ENCODE measurements around the gene RTP3.

RTP3 gene

GRCh38 chr3:46454606-46455005 lies 43.2 kb upstream of the RTP3 start:
- Mint-ChIP-seq H3K9me3 (peaks cover 3% of the 10 kb centered on the region), H3K36me3 (ENCODE audit: low read depth) (no peaks in the 10 kb centered on the region), H3K27me3 (ENCODE audit: low read depth) (peaks cover 25% of the 10 kb centered on the region)

GRCh38 chr3:46455231-46456115 lies 42.3 kb upstream of the RTP3 start:
- Mint-ChIP-seq H3K4me1 (peaks cover 5% of the 10 kb centered on the region), H3K4me3 (no peak overlapping the region), H3K27ac (no peak overlapping the region), H3K27me3 (ENCODE audit: low read depth) (peaks cover 33% of the 10 kb centered on the region), H3K36me3 (ENCODE audit: low read depth) (no peaks in the 10 kb centered on the region), H3K9me3 (peaks cover 4% of the 10 kb centered on the region)
- no peak for TF ChIP-seq CTCF (IDR thresholded peaks at IDR 0.05; ENCODE audit: unreplicated experiment in 3 of 3)

More at GRCh38 chr3:46454606-46455005, 43.2 kb upstream of the RTP3 start:
- no peak overlapping the region for H3K4me3 Mint-ChIP-seq
- no peak overlapping the region for H3K27ac Mint-ChIP-seq
- TF ChIP-seq CTCF (IDR thresholded peaks at IDR 0.05; ENCODE audit: unreplicated experiment in 3 of 3) = no peak
- H3K4me1 Mint-ChIP-seq = peaks cover 5% of the 10 kb centered on the region

GRCh38 chr3:46456118-46456517 lies 41.7 kb upstream of the RTP3 start:
- Mint-ChIP-seq H3K27me3 (ENCODE audit: low read depth) (peaks cover 38% of the 10 kb centered on the region), H3K4me1 (peaks cover 5% of the 10 kb centered on the region), H3K9me3 (peaks cover 9% of the 10 kb centered on the region), H3K36me3 (ENCODE audit: low read depth) (no peaks in the 10 kb centered on the region), H3K4me3 (no peak overlapping the region), H3K27ac (no peak overlapping the region)
- TF ChIP-seq CTCF (IDR thresholded peaks at IDR 0.05; ENCODE audit: unreplicated experiment in 3 of 3) = no peak

- peaks cover 58% of the 10 kb centered on the region for H3K27me3 Mint-ChIP-seq (ENCODE audit: low read depth)
- no peak overlapping the region for H3K4me3 Mint-ChIP-seq
- peaks cover 9% of the 10 kb centered on the region for H3K9me3 Mint-ChIP-seq
- no peaks in the 10 kb centered on the region for H3K36me3 Mint-ChIP-seq (ENCODE audit: low read depth)
- TF ChIP-seq CTCF (IDR thresholded peaks at IDR 0.05; ENCODE audit: unreplicated experiment in 3 of 3) = no peak
- peaks cover 5% of the 10 kb centered on the region for H3K4me1 Mint-ChIP-seq
- no peak overlapping the region for H3K27ac Mint-ChIP-seq
Measured at GRCh38 chr3:46460051-46460450, 37.7 kb upstream of the RTP3 start.

- Mint-ChIP-seq H3K27ac (no peak overlapping the region), H3K4me1 (peaks cover 5% of the 10 kb centered on the region), H3K36me3 (ENCODE audit: low read depth) (no peaks in the 10 kb centered on the region), H3K9me3 (peaks cover 9% of the 10 kb centered on the region), H3K27me3 (ENCODE audit: low read depth) (peaks cover 62% of the 10 kb centered on the region), H3K4me3 (no peak overlapping the region)
- no peak for TF ChIP-seq CTCF (IDR thresholded peaks at IDR 0.05; ENCODE audit: unreplicated experiment in 3 of 3)
Measured at GRCh38 chr3:46462111-46462510, 35.7 kb upstream of the RTP3 start.

- peaks cover 9% of the 10 kb centered on the region for H3K9me3 Mint-ChIP-seq
- no peak overlapping the region for H3K27ac Mint-ChIP-seq
- no peak for TF ChIP-seq CTCF (IDR thresholded peaks at IDR 0.05; ENCODE audit: unreplicated experiment in 3 of 3)
- H3K27me3 Mint-ChIP-seq (ENCODE audit: low read depth) = peaks cover 63% of the 10 kb centered on the region
- peaks cover 5% of the 10 kb centered on the region for H3K4me1 Mint-ChIP-seq
- no peak overlapping the region for H3K4me3 Mint-ChIP-seq
- no peaks in the 10 kb centered on the region for H3K36me3 Mint-ChIP-seq (ENCODE audit: low read depth)
Measured at GRCh38 chr3:46462511-46462910, 35.3 kb upstream of the RTP3 start.
